SJSA1 (cell line): ENCODE results near the gene ROBO1. TPM values are rescaled to one million over a fixed set of nuclear protein-coding genes. Genes with fewer than 3 reads are reported as not detected.

ENCODE experiments used
- DNase-seq, 2 experiments: peaks; one replicate each; pipeline ENCODE4 v3.0.0-alpha.2; 2015 to 2020; ENCODE audit warnings: low spot score in 2 of 2, low read depth in 1 of 2
- H3K27ac ChIP-seq: fragments of 250-450 bp; sonication (Bioruptor Pico); 2 replicates; pipeline ENCODE4 v1.5.1; 2020; ENCODE audit warnings: mild to moderate bottlenecking, moderate library complexity
- H3K27me3 ChIP-seq: fragments of 250-450 bp; sonication (Bioruptor Pico); replicated peaks from 2 replicates; pipeline ENCODE4 v1.5.1; 2020; ENCODE audit warnings: mild to moderate bottlenecking, moderate library complexity
- H3K36me3 ChIP-seq: fragments of 250-450 bp; sonication (Bioruptor Pico); 2 replicates; pipeline ENCODE4 v1.5.1; 2020; ENCODE audit warnings: mild to moderate bottlenecking
- H3K4me1 ChIP-seq: fragments of 250-450 bp; sonication (Bioruptor Pico); replicated peaks from 2 replicates; pipeline ENCODE4 v1.6.1; 2021; ENCODE audit warnings: mild to moderate bottlenecking
- H3K4me3 ChIP-seq: fragments of 250-450 bp; sonication (Bioruptor Pico); 2 replicates; pipeline ENCODE4 v1.5.1; 2020; ENCODE audit warnings: mild to moderate bottlenecking
- H3K9me3 ChIP-seq: fragments of 250-450 bp; sonication (Bioruptor Pico); replicated peaks from 2 replicates; pipeline ENCODE4 v1.5.1; 2020; ENCODE audit warnings: mild to moderate bottlenecking
- total RNA-seq: library from RNA; depleted of rRNA; stranded (reverse); fragments of >200 nt; shearing (Covaris generic); gene quantifications from 2 replicates; pipeline ENCODE4 v1.2.3, GENCODE V29; 2014

ROBO1 gene
- total RNA-seq, 1 experiment from 2014 or later = 38.9 TPM

GRCh38 chr3:79019137-79019923, 748.5 kb downstream of the ROBO1 start:
- peak; percentile 87 to 90 for DNase-seq
- H3K27me3 ChIP-seq = no peaks in the 10 kb centered on the region
- peaks cover 17% of the 10 kb centered on the region for H3K4me1 ChIP-seq
- peak overlapping the region; percentile 96 for H3K27ac ChIP-seq
- no peaks in the 10 kb centered on the region; the same call in 1 of the 2 replicates for H3K36me3 ChIP-seq
- peak overlapping the region; percentile 81 for H3K4me3 ChIP-seq
- H3K9me3 ChIP-seq = no peaks in the 10 kb centered on the region

DNA sequence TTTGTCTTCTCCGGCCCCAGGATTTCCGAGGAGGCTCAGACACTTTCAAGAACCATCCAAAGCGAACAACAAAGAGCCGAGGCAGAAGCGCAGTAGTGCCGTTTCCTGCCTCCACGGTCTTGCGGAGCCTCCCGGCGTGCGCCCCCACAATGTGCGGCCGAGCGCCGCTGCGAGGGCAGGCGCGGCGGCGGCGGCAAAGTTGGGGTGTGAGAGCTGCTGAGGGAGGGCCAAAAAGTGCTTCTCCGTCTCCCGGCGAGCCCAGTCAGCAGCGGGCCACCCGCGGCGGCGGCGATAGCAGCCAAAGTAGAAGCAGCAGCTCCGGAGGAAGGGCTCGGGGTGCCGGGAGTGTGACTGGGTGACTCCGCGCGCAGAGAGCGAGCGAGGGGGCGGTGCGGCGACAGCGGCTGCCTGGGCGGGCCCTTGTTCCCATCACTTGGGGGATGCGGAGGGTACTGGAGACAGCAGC, 749.1 kb downstream of the ROBO1 start:
- Histone ChIP-seq H3K4me1 (peaks cover 17% of the 10 kb centered on the region), H3K4me3 (peak overlapping the region; percentile 81), H3K36me3 (no peaks in the 10 kb centered on the region; the same call in 1 of the 2 replicates), H3K27ac (peak overlapping the region; percentile 96), H3K27me3 (no peaks in the 10 kb centered on the region), H3K9me3 (no peaks in the 10 kb centered on the region)
- DNase-seq = peak; percentile 64 to 69

DNA sequence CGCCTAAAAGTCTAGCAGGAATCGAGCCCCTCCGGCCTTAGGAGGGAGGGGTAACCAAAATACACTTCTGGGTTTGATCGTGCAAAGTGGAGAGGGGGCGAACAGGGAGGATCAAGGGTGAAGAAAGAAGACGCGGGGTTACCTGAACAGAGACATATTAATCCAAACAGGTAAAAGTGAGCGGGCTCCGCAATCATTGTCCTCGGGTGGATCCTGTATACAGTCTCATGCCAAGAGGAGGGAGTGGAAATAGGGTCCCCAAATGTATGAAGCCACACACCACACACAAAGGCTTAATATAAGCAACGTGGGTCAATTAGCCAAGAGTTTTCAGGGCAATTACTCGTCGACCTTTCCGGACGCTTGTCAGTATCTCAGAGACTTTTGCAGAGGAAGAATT, 749.5 kb downstream of the ROBO1 start:
- peak overlapping the region; percentile 96; the same call in 1 of the 2 replicates for H3K27ac ChIP-seq
- no peaks in the 10 kb centered on the region for H3K9me3 ChIP-seq
- DNase-seq = no peak
- H3K27me3 ChIP-seq = no peaks in the 10 kb centered on the region
- no peaks in the 10 kb centered on the region; the same call in 1 of the 2 replicates for H3K36me3 ChIP-seq
- peaks cover 17% of the 10 kb centered on the region for H3K4me1 ChIP-seq
- H3K4me3 ChIP-seq = peak overlapping the region; percentile 81

- peak in 1 of 2 experiments; percentile 22 for DNase-seq
- peaks cover 17% of the 10 kb centered on the region for H3K4me1 ChIP-seq
- peak overlapping the region; percentile 8 for H3K27ac ChIP-seq
- peak overlapping the region; percentile 81 for H3K4me3 ChIP-seq
- H3K36me3 ChIP-seq = no peaks in the 10 kb centered on the region; the same call in 1 of the 2 replicates
- no peaks in the 10 kb centered on the region for H3K27me3 ChIP-seq
- H3K9me3 ChIP-seq = no peaks in the 10 kb centered on the region
These were observed 751.0 kb downstream of the ROBO1 start for GRCh38 chr3:79016587-79017376.

DNA sequence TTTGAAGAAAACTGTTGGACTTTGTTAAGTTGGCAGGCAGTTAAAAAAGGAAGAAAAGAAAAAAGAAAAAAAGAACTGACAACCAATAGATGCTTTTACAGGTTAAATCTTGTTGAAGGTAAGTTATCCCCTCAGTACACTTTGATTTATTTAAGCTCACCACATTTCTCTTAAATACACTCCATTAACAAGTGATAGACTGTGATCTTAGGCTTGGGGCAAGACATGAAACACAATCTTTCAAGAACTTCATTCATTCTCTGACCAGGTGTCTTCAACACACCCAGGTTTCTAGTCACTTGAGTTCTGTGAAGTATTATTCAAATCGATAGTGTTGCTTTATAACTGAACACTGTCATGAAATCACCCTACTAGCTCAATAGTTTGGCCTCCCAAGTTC, 751.9 kb downstream of the ROBO1 start:
- no peak for DNase-seq
- Histone ChIP-seq H3K4me3 (no peak overlapping the region), H3K36me3 (no peaks in the 10 kb centered on the region; the same call in 1 of the 2 replicates), H3K4me1 (peaks cover 17% of the 10 kb centered on the region), H3K27ac (no peak overlapping the region), H3K27me3 (no peaks in the 10 kb centered on the region), H3K9me3 (no peaks in the 10 kb centered on the region)

GRCh38 chr3:79012946-79013362, 754.8 kb downstream of the ROBO1 start:
- Histone ChIP-seq H3K4me1 (peaks cover 14% of the 10 kb centered on the region), H3K27ac (no peak overlapping the region), H3K36me3 (no peaks in the 10 kb centered on the region), H3K9me3 (no peaks in the 10 kb centered on the region), H3K4me3 (no peak overlapping the region), H3K27me3 (no peaks in the 10 kb centered on the region)
- DNase-seq = no peak

DNA sequence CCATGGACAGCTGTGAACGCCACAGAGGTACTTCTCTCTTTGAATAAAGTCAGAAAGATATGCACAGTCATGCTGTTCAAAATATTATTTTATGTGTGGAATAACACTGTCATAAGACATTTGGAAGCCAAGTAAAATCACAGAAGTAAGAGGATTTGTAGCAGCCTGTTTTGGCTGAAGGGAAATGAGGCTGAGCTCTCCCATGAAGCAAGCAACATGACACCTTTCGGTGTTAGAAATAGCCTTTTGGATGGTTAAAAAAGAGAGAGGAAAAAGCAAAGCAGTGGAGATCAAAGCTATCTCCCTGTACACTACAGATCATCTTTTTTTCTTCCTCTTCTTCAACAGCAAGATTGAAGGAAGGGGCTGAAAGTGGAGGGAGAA, 755.3 kb downstream of the ROBO1 start:
- no peak overlapping the region for H3K27ac ChIP-seq
- H3K4me3 ChIP-seq = no peak overlapping the region
- H3K9me3 ChIP-seq = no peaks in the 10 kb centered on the region
- DNase-seq = no peak
- H3K4me1 ChIP-seq = peaks cover 14% of the 10 kb centered on the region
- H3K36me3 ChIP-seq = no peaks in the 10 kb centered on the region
- H3K27me3 ChIP-seq = no peaks in the 10 kb centered on the region

DNA sequence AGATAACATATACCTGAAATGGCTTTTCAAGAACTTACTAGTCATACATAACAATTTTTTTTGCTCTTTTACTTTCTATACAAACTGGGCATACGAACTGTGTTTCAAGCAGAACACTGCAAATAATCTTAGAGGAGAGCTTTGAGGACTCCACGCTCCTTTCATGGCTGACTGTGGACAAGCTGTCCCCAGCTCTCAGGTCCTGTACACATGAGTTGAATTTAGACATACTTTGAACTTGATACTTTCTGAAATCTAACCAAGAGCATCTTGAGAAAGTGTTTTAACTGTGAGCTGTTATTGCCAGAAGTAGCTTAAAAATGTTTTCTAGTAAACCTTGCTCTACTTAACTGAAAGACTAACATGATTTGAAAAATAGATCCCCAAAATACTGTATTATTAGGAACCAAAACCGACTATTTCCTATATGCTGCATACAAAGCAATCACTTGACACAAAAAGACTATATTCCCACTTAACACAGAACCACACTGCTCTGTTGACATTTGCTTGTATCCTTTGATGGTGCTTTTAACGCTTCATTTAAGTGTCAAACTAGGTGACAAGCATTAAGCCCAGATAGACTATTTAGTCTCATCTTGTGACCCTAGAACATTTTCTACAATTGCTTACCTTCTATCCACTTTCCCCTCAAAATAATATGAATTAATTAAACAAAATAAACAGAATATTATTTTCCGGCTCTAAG, 755.8 kb downstream of the ROBO1 start:
- no peak for DNase-seq
- Histone ChIP-seq H3K36me3 (no peaks in the 10 kb centered on the region), H3K27me3 (no peaks in the 10 kb centered on the region), H3K4me1 (peaks cover 14% of the 10 kb centered on the region), H3K27ac (no peak overlapping the region), H3K9me3 (no peaks in the 10 kb centered on the region), H3K4me3 (no peak overlapping the region)

DNA sequence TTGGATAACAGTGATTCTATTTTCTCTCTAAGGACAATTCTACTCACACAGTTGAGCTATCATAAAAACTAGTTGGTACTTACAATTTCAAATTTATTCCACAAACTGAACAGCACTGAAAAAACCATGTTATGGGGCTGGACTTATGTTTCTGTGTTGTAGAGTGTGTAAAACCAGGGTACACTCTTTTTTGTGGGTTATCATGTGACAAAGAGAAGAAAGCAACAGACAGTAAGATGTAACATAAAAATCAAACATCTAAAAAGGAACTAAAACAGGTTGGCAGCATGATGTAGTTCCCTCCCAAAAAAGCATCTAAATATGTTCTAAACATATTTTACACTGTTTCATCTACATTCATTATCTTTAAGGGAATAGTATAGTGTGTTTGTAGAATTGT, 757.9 kb downstream of the ROBO1 start:
- H3K36me3 ChIP-seq = no peaks in the 10 kb centered on the region
- H3K27ac ChIP-seq = no peak overlapping the region
- H3K9me3 ChIP-seq = no peaks in the 10 kb centered on the region
- no peak for DNase-seq
- no peak overlapping the region for H3K4me3 ChIP-seq
- H3K4me1 ChIP-seq = no peaks in the 10 kb centered on the region
- H3K27me3 ChIP-seq = no peaks in the 10 kb centered on the region

- H3K4me3 ChIP-seq = no peak overlapping the region
- no peaks in the 10 kb centered on the region for H3K9me3 ChIP-seq
- H3K4me1 ChIP-seq = no peaks in the 10 kb centered on the region
- no peaks in the 10 kb centered on the region for H3K27me3 ChIP-seq
- no peaks in the 10 kb centered on the region for H3K36me3 ChIP-seq
- no peak overlapping the region for H3K27ac ChIP-seq
- DNase-seq = no peak
These were observed 761.7 kb downstream of the ROBO1 start for GRCh38 chr3:79006077-79006476.

DNA sequence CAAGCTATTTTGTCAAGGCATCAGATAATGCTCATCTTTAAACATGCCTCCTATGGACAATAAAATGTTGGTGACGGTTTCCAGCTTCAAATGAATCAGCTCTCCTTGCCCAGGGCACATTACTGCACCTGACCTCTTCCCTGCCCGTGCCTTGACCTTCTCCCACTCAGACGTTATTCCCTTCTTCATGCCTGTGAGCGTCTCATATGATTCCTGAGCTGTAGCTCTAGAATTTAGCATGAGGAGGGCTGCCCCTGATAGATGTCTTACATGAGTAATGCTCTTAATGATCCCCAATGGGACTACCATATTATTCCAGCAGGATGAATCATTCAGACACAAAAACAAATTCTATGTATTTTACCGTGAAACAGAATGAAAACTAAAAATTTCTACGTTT, 762.7 kb downstream of the ROBO1 start:
- Histone ChIP-seq H3K36me3 (no peaks in the 10 kb centered on the region), H3K27ac (no peak overlapping the region)
- DNase-seq = no peak

DNA sequence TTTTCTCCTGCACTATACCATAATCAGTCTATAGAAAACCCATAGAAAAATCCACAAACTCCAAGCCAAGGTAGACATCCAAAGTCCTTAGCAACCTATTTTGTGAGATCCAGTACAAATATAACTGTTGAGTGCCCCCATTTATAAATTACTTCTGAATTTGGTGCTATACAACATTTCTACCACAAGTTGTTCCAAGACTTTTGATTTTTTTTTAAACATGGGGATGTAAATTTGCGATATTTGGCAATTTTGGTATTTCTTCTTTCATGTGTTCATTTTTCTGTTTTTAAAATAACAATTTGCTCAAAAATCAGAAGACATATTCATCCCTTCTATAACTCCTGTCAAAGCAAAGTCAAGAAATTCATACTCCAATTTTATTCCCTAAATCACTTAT, 763.8 kb downstream of the ROBO1 start:
- no peak overlapping the region for H3K27ac ChIP-seq
- no peak overlapping the region for H3K4me3 ChIP-seq
- H3K36me3 ChIP-seq = no peaks in the 10 kb centered on the region
- no peak for DNase-seq
- no peaks in the 10 kb centered on the region for H3K4me1 ChIP-seq
- no peaks in the 10 kb centered on the region for H3K27me3 ChIP-seq
- H3K9me3 ChIP-seq = no peaks in the 10 kb centered on the region

More for the DNA sequence above, 762.7 kb downstream of the ROBO1 start:
- Histone ChIP-seq H3K4me3 (no peak overlapping the region), H3K27me3 (no peaks in the 10 kb centered on the region), H3K4me1 (no peaks in the 10 kb centered on the region), H3K9me3 (no peaks in the 10 kb centered on the region)

DNA sequence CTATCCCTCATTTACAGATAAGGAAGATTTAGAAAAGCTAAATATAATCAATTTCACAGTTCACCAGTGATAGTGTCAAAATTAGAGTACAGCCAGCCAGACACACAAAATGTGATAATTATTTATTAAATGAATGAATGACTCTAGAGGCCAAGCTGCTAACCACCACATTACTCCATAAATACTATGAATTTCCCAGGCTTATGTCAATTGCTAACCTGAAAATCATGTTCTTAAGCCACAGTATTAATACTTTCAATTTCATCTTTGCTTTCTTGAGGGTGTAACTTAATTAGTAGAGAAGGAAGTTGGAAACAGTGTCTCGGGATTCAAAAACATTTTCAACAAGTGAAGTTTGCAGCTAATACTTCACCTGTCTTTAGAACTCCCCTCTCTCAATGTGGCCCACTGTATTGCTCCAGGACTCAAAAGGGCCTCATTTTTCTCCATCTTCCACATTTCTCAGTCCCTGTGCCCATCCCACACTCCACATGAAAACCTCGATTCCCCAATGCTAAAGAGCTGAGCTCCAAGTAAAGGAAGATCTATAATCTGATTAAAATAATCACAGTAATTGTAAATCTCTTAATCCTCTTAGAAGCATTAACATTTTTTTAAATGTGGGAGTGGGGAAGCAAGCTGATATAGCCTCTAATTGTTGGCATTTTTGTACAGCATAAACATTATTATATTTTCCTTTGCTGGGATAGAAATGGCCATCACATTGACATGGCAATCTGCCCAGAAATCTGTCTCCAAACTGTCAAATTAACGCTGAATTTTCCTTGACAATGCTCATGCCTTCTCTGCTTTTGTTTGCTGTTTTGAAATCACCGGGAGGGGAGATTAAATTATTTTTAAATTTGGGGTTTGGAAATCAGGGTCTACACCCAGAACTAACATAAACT, 765.1 kb downstream of the ROBO1 start:
- Histone ChIP-seq H3K4me3 (no peak overlapping the region), H3K27ac (no peak overlapping the region)
- DNase-seq = no peak

More for the DNA sequence above, 765.1 kb downstream of the ROBO1 start:
- H3K27me3 ChIP-seq = no peaks in the 10 kb centered on the region
- no peaks in the 10 kb centered on the region for H3K36me3 ChIP-seq
- H3K9me3 ChIP-seq = no peaks in the 10 kb centered on the region
- H3K4me1 ChIP-seq = no peaks in the 10 kb centered on the region
